Dermis blood vessel endothelial cell (primary cell): ENCODE data around the gene FLYWCH1. TPM values are rescaled to one million over a fixed set of nuclear protein-coding genes. Genes with fewer than 3 reads are reported as not detected.
A peak's percentile ranks its signal among the peaks of the same experiment; 100 is the strongest.

Experiments used
- DNase-seq: peaks from one replicate; pipeline ENCODE4 v3.0.0; 2010
- total RNA-seq: library from RNA; depleted of rRNA; stranded (reverse); fragments of >200 nt; gene quantifications from 2 replicates; pipeline ENCODE4 v1.2.3, GENCODE V29; 2014

Gene FLYWCH1
- total RNA-seq, 1 donor from 2014 or later: 39.5 TPM

- DNase-seq: no peak
Measured at GRCh38 chr16:2900526-2901075, 11.1 kb upstream of the FLYWCH1 start.

- DNase-seq: no peak
Measured at GRCh38 chr16:2902337-2903130, 9.2 kb upstream of the FLYWCH1 start.

- peak; percentile 93 for DNase-seq
Measured at GRCh38 chr16:2904100-2904921, 7.4 kb upstream of the FLYWCH1 start.

DNA sequence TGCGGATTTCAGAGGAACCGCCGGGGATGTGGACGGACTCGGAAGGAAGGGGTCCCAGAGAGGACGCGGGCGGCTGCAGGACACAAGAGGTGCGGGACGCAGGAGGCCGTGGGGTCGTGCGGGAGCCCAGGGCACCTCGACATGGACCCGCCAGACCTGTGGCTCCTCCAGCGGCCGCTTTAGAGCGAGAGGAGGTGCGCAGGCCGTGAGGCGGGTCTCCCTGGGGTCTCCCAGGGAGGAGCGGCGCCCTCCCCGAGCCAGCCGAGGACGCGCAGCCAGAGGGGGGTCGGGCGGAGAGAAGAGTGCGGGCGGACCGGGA, 6.8 kb upstream of the FLYWCH1 start:
- no peak for DNase-seq

GRCh38 chr16:2905241-2905987, 6.3 kb upstream of the FLYWCH1 start:
- DNase-seq: peak; percentile 100

- DNase-seq: no peak
Measured at GRCh38 chr16:2905988-2906387, 5.7 kb upstream of the FLYWCH1 start.

GRCh38 chr16:2907084-2907753, 4.5 kb upstream of the FLYWCH1 start:
- DNase-seq: peak; percentile 59

GRCh38 chr16:2910441-2910969, 1.2 kb upstream of the FLYWCH1 start:
- no peak for DNase-seq

DNA sequence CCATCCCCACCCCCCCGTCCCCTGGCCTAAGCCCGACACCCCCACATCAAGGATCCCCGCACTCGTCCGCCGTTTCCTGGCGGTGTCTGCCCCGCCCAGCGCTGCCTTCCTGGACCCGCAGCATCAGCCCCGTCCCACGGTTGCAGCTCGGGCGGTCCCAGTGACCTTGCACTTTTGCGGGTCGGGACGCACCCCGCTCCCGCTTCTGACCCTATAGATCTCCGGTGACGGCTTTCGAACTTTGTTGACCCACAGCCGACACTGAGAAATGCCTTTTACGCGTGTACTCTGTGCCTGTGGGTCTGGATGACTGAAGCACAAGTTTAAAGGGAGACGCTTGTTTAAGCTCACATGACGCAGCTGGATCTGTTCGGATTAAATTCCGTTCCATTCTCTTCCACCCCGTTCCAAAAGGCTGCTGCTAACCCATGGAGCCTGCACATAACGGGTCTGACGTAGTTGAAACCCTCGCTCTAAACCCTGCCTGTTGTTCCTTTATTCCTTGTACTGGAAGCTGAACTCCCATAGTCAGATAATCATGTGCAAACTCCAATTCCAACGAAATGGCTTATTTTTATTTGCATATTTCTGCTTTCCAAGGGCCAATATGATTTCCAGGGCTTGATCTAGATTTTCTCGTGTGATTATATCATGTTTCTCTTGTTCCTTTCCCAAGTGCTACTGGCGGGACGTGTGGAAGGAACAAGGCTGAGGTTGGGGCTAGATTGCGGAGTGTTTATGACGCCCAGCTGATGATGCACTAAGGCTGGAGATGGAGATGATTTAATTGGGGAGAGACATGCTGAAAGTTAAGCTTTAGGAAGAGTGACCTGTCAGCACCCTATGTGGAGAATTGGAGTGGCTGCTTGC, 834 bp downstream of the FLYWCH1 start:
- peak; percentile 62 for DNase-seq

GRCh38 chr16:2913603-2914002, 1.9 kb downstream of the FLYWCH1 start:
- DNase-seq: no peak

- no peak for DNase-seq
Measured at GRCh38 chr16:2914233-2914632, 2.5 kb downstream of the FLYWCH1 start.

GRCh38 chr16:2915196-2915929, 3.6 kb downstream of the FLYWCH1 start:
- DNase-seq: no peak

- DNase-seq: peak; percentile 82
Measured at GRCh38 chr16:2919511-2920255, 8.0 kb downstream of the FLYWCH1 start.

GRCh38 chr16:2923481-2923880, 11.8 kb downstream of the FLYWCH1 start:
- DNase-seq: no peak

GRCh38 chr16:2924901-2925755, 13.4 kb downstream of the FLYWCH1 start:
- DNase-seq: no peak

DNA sequence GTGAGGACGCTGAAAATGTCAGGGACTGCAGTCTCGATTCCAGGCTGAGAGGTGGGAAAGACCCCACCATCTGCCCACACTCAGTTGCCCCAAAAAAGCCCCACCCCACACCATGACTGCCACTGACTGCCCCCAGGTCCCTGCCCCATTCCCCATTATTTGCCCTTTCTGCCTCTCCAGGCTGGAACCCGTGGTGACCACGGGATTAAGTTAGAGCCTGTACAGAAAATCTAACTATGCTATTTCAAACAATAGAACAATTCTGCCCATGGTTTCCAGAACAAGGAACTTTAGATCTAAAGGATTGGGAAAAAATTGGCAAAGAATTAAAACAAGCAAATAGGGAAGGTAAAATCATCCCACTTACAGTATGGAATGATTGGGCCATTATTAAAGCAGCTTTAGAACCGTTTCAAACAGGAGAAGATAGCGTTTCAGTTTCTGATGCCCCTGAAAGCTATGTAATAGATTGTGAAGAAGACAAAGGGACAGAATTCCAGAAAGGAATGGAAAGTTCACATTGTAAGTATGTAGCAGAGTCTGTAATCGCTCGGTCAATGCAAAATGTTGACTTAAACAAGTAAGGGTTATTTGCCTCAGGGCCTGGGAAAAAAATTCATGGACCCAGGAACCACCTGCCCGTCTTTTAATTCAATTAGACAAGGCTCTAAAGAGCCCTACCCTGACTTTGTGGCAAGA, 14.4 kb downstream of the FLYWCH1 start:
- no peak for DNase-seq

DNA sequence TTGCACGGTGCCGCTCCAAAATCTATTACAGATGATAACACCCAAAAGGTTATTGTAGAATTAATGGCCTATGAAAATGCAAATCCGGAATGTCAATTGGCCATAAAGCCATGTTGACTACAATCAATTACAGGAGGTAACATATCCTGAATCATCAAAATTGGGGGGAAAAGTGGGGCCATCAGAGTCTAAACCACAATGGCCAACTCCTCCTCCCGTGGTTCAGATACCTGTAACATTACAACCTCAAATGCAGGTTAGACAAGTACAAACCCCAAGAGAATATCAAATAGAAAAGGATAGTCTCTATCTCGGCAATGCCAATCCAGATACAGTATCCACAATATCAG, 14.9 kb downstream of the FLYWCH1 start:
- DNase-seq: no peak

- DNase-seq: peak; percentile 92
Measured at GRCh38 chr16:2927010-2927646, 15.4 kb downstream of the FLYWCH1 start.
